Measurements from ENCODE around the gene UVSSA.

GRCh38 chr4:1368421-1369090 lies 21.5 kb downstream of the UVSSA start:
- no peak for TF ChIP-seq POLR2A (IDR thresholded peaks at IDR 0.05)
- TF ChIP-seq, protein P1, sequence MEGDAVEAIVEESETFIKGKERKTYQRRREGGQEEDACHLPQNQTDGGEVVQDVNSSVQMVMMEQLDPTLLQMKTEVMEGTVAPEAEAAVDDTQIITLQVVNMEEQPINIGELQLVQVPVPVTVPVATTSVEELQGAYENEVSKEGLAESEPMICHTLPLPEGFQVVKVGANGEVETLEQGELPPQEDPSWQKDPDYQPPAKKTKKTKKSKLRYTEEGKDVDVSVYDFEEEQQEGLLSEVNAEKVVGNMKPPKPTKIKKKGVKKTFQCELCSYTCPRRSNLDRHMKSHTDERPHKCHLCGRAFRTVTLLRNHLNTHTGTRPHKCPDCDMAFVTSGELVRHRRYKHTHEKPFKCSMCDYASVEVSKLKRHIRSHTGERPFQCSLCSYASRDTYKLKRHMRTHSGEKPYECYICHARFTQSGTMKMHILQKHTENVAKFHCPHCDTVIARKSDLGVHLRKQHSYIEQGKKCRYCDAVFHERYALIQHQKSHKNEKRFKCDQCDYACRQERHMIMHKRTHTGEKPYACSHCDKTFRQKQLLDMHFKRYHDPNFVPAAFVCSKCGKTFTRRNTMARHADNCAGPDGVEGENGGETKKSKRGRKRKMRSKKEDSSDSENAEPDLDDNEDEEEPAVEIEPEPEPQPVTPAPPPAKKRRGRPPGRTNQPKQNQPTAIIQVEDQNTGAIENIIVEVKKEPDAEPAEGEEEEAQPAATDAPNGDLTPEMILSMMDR (IDR thresholded peaks at IDR 0.05), result no peak

All from body of pancreas (tissue), 4 donors.